Measurements from ENCODE around the gene MACROH2A1. TPM values are rescaled to one million over a fixed set of nuclear protein-coding genes. Genes with fewer than 3 reads are reported as not detected.
A peak's percentile ranks its signal among the peaks of the same experiment; 100 is the strongest.

The MACROH2A1 gene
- total and polyA plus RNA-seq, 8 donors: 183 to 309 (median 235) TPM

DNA sequence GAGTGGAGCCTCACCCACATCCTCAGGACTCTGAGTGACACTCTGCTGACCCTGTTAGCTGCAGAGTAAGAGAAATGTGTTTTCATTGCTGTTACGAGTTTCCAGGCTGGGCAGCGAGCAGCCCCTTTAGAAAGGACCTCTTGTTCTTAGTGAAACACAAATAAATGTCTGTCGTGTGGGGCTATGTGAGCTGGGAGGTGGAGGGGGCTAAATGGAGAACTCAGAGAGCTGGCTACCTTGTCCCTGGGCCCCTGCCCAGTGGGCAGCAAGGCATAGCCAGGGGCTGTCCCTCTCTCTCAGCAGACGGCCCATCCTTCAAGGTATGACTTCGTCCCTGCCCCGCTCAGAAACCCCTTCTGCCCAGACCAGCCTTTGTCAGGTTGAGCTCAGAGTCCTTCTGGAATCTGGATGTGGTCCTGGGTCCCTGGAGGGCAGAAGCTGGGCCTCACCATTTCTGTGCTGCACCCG lies 38.0 kb upstream of the MACROH2A1 start:
- Histone ChIP-seq H3K27ac (peak overlapping the region in 1 of 2 donors; percentile 75), H3K36me3 (no peaks in the 10 kb centered on the region), H3K4me1 (peaks cover 6 to 68% of the 10 kb centered on the region in 2 donors), H3K27me3 (peaks cover 0 to 16% of the 10 kb centered on the region in 2 donors), H3K9me3 (no peaks in the 10 kb centered on the region), H3K4me3 (no peak overlapping the region)
- intact Hi-C loops (cut with DNase I): no loop called here
- ATAC-seq (no peak), DNase-seq (no peak)
- TF ChIP-seq CTCF (IDR thresholded peaks at IDR 0.05): no peak

GRCh38 chr5:135435467-135436330 lies 36.7 kb upstream of the MACROH2A1 start:
- DNase-seq: no peak
- peaks cover 6 to 63% of the 10 kb centered on the region in 2 donors for H3K4me1 ChIP-seq
- no peaks in the 10 kb centered on the region for H3K36me3 ChIP-seq
- H3K4me3 ChIP-seq: no peak overlapping the region
- no peak for ATAC-seq
- no peaks in the 10 kb centered on the region for H3K9me3 ChIP-seq
- no peak for TF ChIP-seq CTCF (IDR thresholded peaks at IDR 0.05)
- intact Hi-C loops (cut with DNase I): no loop called here
- H3K27ac ChIP-seq: no peak overlapping the region
- H3K27me3 ChIP-seq: peaks cover 0 to 16% of the 10 kb centered on the region in 2 donors

GRCh38 chr5:135434591-135435466 lies 35.8 kb upstream of the MACROH2A1 start:
- intact Hi-C loops (cut with DNase I): no loop called here
- TF ChIP-seq CTCF (IDR thresholded peaks at IDR 0.05): no peak
- H3K27me3 ChIP-seq: peaks cover 0 to 16% of the 10 kb centered on the region in 2 donors
- H3K36me3 ChIP-seq: no peaks in the 10 kb centered on the region
- DNase-seq (no peak), ATAC-seq (no peak)
- no peak overlapping the region for H3K4me3 ChIP-seq
- peak overlapping the region; percentile 70 to 72 for H3K27ac ChIP-seq
- H3K9me3 ChIP-seq: no peaks in the 10 kb centered on the region
- peaks cover 6 to 67% of the 10 kb centered on the region in 2 donors for H3K4me1 ChIP-seq

DNA sequence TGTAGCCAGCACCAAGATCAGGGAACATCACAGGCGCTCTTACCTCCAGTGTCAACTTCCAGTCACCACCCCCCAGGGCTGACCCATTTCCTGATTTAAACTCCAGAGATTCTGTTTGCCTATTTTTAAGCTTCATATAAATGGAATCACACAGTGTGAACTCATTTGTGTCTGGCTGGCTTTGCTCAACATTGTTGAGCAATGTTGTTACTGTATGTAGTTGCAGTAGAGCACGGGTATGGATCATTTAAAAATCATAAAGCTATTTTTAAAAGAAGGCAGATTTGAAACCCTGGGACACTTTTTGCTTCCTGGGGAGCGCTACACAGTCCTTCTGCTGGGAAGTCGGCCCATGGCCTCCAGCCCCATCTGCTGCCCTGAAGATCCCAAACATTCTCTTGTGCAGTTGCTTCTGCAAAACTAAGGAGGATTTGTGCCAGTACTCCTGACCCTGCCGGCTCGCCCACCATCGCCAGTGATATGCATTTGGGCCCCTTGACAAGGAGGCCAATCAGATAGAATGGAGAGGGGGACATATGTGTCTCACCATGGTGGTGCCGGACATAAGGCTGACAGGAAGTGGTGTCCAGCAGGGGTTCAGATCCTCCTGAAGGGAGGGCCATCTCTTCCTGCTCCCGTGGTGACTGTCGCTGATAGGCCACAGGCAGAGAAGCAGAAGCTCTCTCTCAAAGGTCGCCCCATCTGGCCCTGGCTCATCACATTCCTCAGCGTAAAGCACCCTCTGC lies 34.8 kb upstream of the MACROH2A1 start:
- Histone ChIP-seq H3K27me3 (peaks cover 0 to 16% of the 10 kb centered on the region in 2 donors), H3K9me3 (peaks cover 0 to 2% of the 10 kb centered on the region in 2 donors), H3K4me1 (peaks cover 6 to 59% of the 10 kb centered on the region in 2 donors), H3K27ac (peak overlapping the region; percentile 70 to 72), H3K36me3 (no peaks in the 10 kb centered on the region), H3K4me3 (no peak overlapping the region)
- intact Hi-C loops (cut with DNase I): no loop called here
- DNase-seq: peak in 1 of 4 donors; percentile 83
- TF ChIP-seq CTCF (IDR thresholded peaks at IDR 0.05): no peak
- peak; percentile 25 for ATAC-seq

Data from left lung (tissue), 10 donors.